ENCODE results near the gene PAPOLA. TPM values are rescaled to one million over a fixed set of nuclear protein-coding genes. Genes with fewer than 3 reads are reported as not detected.
"Not testable (repeated sequence)": the region's sequence is repeated elsewhere in the genome, so short reads cannot be mapped to it uniquely, and the experiment has no call there.

Gene PAPOLA
- polyA plus RNA-seq, 1 donor from 2014 or later, result 95.1 TPM

DNA sequence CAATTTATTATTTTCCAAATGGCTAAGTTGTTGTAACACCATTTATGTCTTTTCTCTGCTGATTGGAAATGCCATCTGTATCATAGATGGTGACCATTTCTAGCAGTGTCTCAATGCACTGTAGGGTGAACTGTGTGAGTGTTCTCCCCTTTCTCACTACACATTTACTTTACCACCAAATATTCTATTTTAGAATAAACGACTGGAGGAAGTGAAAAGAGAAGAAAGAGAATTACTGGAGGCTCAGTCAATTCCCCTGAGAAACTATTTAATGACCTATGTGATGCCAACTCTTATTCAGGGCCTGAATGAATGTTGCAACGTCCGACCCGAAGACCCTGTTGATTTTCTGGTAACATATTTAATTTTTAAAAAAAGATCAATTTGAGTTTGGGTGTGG, 15.5 kb upstream of the PAPOLA start:
- H3K27ac Mint-ChIP-seq, result no peak overlapping the region
- H3K4me3 Mint-ChIP-seq, result peak overlapping the region in 3 of 4 donors; percentile 21 to 71 (median 54)
- peaks cover 0 to 2% (median 0%) of the 10 kb centered on the region in 3 donors for H3K9me3 Mint-ChIP-seq
- peaks cover 4% of the 10 kb centered on the region for H3K36me3 Mint-ChIP-seq
- peaks cover 2% of the 10 kb centered on the region for H3K27me3 Mint-ChIP-seq
- peaks cover 12 to 16% (median 15%) of the 10 kb centered on the region in 3 donors for H3K4me1 Mint-ChIP-seq

GRCh38 chr14:96489327-96489726, 12.9 kb upstream of the PAPOLA start:
- Mint-ChIP-seq H3K27me3 (peaks cover 3% of the 10 kb centered on the region), H3K4me3 (no peak overlapping the region), H3K27ac (no peak overlapping the region), H3K36me3 (peaks cover 2% of the 10 kb centered on the region), H3K4me1 (peaks cover 28 to 39% (median 33%) of the 10 kb centered on the region in 3 donors), H3K9me3 (no peaks in the 10 kb centered on the region)

DNA sequence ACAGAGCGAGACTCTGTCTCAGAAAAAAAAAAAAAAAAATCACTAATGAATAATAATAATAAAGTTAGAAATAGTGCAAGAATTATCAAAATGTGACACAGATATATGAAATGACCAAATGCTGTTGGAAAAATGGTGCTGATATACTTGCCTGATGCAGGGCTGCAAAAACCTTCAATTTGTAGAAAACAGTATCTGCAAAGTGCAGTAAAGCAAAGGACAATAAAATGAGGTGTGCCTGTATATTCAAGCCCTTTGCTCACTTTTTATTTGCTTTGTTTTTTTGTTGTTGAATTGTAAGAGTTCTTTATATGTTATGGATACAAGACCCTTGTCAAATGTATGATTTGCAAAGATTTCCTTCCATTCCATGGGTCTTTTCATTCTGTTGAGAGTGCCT, 9.0 kb upstream of the PAPOLA start:
- H3K27ac Mint-ChIP-seq, result peak overlapping the region; percentile 65 to 92 (median 79)

DNA sequence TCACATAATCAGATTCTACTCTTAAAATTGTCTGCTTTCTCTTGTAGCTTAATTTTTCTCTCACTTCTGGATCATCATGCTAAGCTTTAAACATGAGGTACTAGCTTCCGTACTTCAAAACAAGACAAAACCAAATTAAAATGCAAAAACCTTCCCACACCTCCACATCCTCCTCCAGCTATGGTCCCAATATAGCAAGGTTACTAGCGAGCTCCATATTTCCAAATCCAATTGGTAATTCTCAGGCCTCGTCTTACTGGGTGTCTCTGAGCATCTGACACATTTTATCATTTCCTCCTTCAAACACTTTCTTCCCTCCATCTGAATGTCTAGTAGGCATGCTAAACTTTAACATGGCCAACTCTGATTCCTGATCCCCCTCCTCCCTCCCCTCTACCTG, 7.9 kb upstream of the PAPOLA start:
- Mint-ChIP-seq H3K9me3 (peaks cover 0 to 2% (median 0%) of the 10 kb centered on the region in 3 donors), H3K27ac (peak overlapping the region in 2 of 3 donors; percentile 48 to 73), H3K36me3 (peaks cover 2% of the 10 kb centered on the region), H3K4me1 (peaks cover 49 to 59% (median 50%) of the 10 kb centered on the region in 3 donors), H3K27me3 (peaks cover 6% of the 10 kb centered on the region), H3K4me3 (peak overlapping the region; percentile 19 to 87 (median 47))

More for the DNA sequence above, 9.0 kb upstream of the PAPOLA start:
- H3K27me3 Mint-ChIP-seq, result peaks cover 6% of the 10 kb centered on the region
- peaks cover 0 to 2% (median 0%) of the 10 kb centered on the region in 3 donors for H3K9me3 Mint-ChIP-seq
- peaks cover 2% of the 10 kb centered on the region for H3K36me3 Mint-ChIP-seq
- H3K4me3 Mint-ChIP-seq, result peak overlapping the region; percentile 59 to 90 (median 75)
- H3K4me1 Mint-ChIP-seq, result peaks cover 46 to 55% (median 47%) of the 10 kb centered on the region in 3 donors

GRCh38 chr14:96497087-96497486, 5.1 kb upstream of the PAPOLA start:
- Mint-ChIP-seq H3K27me3 (peaks cover 6% of the 10 kb centered on the region), H3K36me3 (no peaks in the 10 kb centered on the region), H3K4me3 (peak overlapping the region; percentile 30 to 77 (median 61)), H3K27ac (peak overlapping the region; percentile 11 to 88 (median 21)), H3K4me1 (peaks cover 48 to 55% (median 48%) of the 10 kb centered on the region in 3 donors), H3K9me3 (peaks cover 0 to 2% (median 0%) of the 10 kb centered on the region in 3 donors)

DNA sequence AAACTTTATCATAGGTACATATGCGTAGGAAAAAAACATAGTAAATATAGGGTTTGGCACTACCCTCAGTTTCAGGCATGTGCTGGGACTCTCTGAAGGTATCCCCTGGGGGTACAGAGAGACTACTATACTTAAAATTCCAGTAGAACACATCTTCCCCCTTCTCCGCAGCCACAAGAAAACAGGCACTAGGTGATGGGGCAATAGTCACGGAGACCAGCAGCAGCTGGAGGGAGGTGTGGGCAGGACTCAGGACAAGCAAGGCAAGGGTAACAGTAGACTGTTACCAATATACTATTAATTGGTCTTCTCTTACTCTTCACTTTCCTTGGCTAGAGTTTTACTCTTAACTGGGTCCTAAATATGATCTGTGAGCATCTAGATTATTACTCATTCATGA, 4.6 kb upstream of the PAPOLA start:
- peak overlapping the region; percentile 21 to 53 (median 44) for H3K27ac Mint-ChIP-seq
- H3K27me3 Mint-ChIP-seq, result peaks cover 6% of the 10 kb centered on the region
- no peaks in the 10 kb centered on the region for H3K36me3 Mint-ChIP-seq
- H3K4me3 Mint-ChIP-seq, result peak overlapping the region; percentile 30 to 77 (median 61)
- H3K4me1 Mint-ChIP-seq, result peaks cover 43 to 54% (median 44%) of the 10 kb centered on the region in 3 donors
- H3K9me3 Mint-ChIP-seq, result peaks cover 0 to 2% (median 0%) of the 10 kb centered on the region in 3 donors

DNA sequence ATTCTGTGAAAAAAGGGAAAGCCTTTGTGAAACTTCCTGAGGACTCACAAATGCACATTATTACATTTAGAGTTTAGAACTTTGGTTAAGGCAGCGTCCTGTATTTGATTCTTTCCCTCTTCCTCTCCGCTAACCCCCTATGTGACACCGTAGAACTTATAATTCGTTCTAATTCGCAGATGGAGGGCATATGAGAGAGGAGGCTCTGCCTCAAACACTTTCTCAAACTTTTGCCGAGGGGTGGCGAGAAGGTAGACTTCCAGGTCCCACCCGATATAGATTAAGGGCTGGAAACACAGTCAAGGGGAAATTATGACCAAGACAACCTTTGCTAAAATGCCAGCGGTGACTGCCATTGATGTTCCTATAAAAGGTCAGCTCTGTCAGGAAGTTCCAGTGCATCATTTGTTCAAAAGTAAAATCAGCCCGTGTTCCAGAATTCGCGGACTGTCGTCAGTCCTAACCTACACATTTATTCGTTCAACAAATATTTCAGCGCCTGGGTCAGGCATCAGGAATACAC, 904 bp upstream of the PAPOLA start:
- Mint-ChIP-seq H3K27ac (peak overlapping the region; percentile 85 to 99 (median 99)), H3K27me3 (no peaks in the 10 kb centered on the region), H3K9me3 (no peaks in the 10 kb centered on the region), H3K4me3 (peak overlapping the region; percentile 90 to 98 (median 98)), H3K36me3 (peaks cover 3% of the 10 kb centered on the region), H3K4me1 (peaks cover 45 to 56% (median 51%) of the 10 kb centered on the region in 3 donors)

DNA sequence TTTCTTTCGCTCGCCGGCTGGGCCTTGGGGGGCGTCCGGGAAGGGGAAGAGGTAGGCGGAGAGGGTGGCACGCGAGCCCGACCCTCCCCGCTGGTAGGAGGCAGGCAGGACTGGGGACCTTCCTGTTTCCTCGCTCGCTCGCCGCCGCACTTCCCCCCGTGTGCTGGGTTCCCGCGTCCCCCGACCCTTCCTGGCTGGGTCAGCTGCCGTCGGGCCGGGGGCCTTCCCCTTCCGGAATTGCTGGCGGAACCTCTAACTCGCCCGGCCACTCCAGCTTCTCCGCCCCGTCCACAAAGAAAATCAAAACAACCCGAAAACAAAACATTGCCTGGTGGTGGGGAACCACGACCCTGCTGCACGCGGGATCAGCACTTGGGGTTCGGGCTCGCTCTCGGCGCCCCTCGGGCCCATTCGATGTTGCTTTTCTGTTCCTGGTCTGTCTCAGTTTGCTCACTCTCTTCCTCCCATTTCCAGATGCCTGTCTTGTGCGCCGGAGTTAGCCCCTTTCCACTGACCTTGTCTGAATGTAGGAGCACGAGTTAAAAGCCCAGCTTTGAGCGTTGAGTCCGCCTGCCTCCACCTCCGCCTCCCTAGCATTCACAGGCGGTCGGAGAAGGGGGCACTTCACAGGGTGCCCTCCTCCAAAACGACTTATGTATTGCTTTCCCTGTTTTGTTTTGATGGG, 581 bp downstream of the PAPOLA start:
- Mint-ChIP-seq H3K4me1 (peaks cover 39 to 51% (median 47%) of the 10 kb centered on the region in 3 donors), H3K9me3 (no peaks in the 10 kb centered on the region), H3K36me3 (peaks cover 3% of the 10 kb centered on the region), H3K27me3 (no peaks in the 10 kb centered on the region), H3K27ac (peak overlapping the region; percentile 85 to 99 (median 99)), H3K4me3 (peak overlapping the region; percentile 90 to 98 (median 98))

- Mint-ChIP-seq H3K27ac (peak overlapping the region; percentile 85 to 99 (median 99)), H3K4me1 (peaks cover 39 to 51% (median 49%) of the 10 kb centered on the region in 3 donors), H3K36me3 (peaks cover 3% of the 10 kb centered on the region)
These were observed 1.1 kb downstream of the PAPOLA start for GRCh38 chr14:96503306-96503679.

DNA sequence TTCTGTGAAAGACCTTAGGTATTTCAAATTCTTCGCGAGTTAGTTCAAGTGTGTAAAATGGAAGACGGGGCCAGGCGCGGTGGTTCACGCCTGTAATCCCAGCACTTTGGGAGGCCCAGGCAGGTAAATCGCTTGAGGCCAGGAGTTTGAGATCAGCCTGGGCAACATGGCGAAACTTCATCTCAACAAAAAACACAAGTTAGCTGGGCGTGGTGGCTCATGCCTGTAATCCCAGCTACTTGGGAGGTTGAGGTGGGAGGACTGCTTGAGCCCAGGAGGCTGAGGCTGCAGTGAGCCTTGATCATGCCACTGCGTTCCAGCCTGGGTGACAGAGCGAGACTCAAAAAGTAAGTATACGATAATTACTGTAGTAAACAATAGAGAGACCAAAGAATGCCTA, 2.2 kb downstream of the PAPOLA start:
- H3K9me3 Mint-ChIP-seq, H3K36me3 Mint-ChIP-seq, H3K27me3 Mint-ChIP-seq: not testable (repeated sequence)
- H3K27ac Mint-ChIP-seq, result peak overlapping the region; percentile 59 to 99 (median 85)
- H3K4me1 Mint-ChIP-seq, result peaks cover 43 to 57% (median 55%) of the 10 kb centered on the region in 3 donors
- peak overlapping the region; percentile 90 to 98 (median 98) for H3K4me3 Mint-ChIP-seq

More at GRCh38 chr14:96503306-96503679, 1.1 kb downstream of the PAPOLA start:
- H3K27me3 Mint-ChIP-seq, result no peaks in the 10 kb centered on the region
- H3K9me3 Mint-ChIP-seq, result no peaks in the 10 kb centered on the region
- H3K4me3 Mint-ChIP-seq, result peak overlapping the region; percentile 90 to 98 (median 98)

GRCh38 chr14:96507723-96508122, 5.5 kb downstream of the PAPOLA start:
- peaks cover 5% of the 10 kb centered on the region for H3K36me3 Mint-ChIP-seq
- no peaks in the 10 kb centered on the region for H3K27me3 Mint-ChIP-seq
- no peaks in the 10 kb centered on the region for H3K9me3 Mint-ChIP-seq
- H3K4me3 Mint-ChIP-seq, result peak overlapping the region in 3 of 4 donors; percentile 3 to 70 (median 58)
- peaks cover 64 to 77% (median 77%) of the 10 kb centered on the region in 3 donors for H3K4me1 Mint-ChIP-seq
- H3K27ac Mint-ChIP-seq, result peak overlapping the region in 1 of 3 donors; percentile 53

- H3K27ac Mint-ChIP-seq, result peak overlapping the region in 2 of 3 donors; percentile 53 to 67
- peak overlapping the region in 3 of 4 donors; percentile 34 to 73 (median 58) for H3K4me3 Mint-ChIP-seq
- H3K9me3 Mint-ChIP-seq, result no peaks in the 10 kb centered on the region
- H3K27me3 Mint-ChIP-seq, result no peaks in the 10 kb centered on the region
- peaks cover 5% of the 10 kb centered on the region for H3K36me3 Mint-ChIP-seq
- peaks cover 62 to 80% (median 75%) of the 10 kb centered on the region in 3 donors for H3K4me1 Mint-ChIP-seq
These were observed 6.7 kb downstream of the PAPOLA start for GRCh38 chr14:96508900-96509299.

GRCh38 chr14:96509457-96510090, 7.4 kb downstream of the PAPOLA start:
- Mint-ChIP-seq H3K4me1 (peaks cover 66 to 80% (median 76%) of the 10 kb centered on the region in 3 donors), H3K4me3 (peak overlapping the region in 3 of 4 donors; percentile 10 to 79 (median 66)), H3K27ac (no peak overlapping the region), H3K9me3 (no peaks in the 10 kb centered on the region), H3K36me3 (peaks cover 5% of the 10 kb centered on the region), H3K27me3 (no peaks in the 10 kb centered on the region)

DNA sequence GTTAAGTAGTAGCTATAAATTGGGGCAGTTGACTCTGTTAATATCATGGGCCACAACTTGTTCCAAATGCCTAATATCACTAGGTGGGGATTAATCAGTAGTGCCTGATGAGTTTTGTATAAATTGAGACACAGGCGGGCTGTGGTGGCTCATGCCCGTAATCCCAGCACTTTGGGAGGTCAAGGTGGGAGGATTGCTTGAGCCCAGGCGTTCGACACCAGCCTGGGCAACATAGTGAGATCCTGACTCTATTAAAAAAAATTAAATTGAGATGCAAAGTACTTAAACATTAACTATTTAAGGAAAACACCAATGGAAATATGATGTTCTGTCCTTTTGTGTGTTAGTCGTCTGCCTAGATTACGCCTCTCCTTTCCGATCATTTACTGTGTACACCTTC, 9.0 kb downstream of the PAPOLA start:
- peak overlapping the region in 1 of 3 donors; percentile 41 for H3K27ac Mint-ChIP-seq
- peaks cover 62 to 80% (median 78%) of the 10 kb centered on the region in 3 donors for H3K4me1 Mint-ChIP-seq
- no peaks in the 10 kb centered on the region for H3K9me3 Mint-ChIP-seq
- peaks cover 2% of the 10 kb centered on the region for H3K36me3 Mint-ChIP-seq
- H3K4me3 Mint-ChIP-seq, result peak overlapping the region in 2 of 4 donors; percentile 40 to 49
- no peaks in the 10 kb centered on the region for H3K27me3 Mint-ChIP-seq

GRCh38 chr14:96511667-96512066, 9.5 kb downstream of the PAPOLA start:
- no peaks in the 10 kb centered on the region for H3K27me3 Mint-ChIP-seq
- H3K36me3 Mint-ChIP-seq, result peaks cover 2% of the 10 kb centered on the region
- peaks cover 62 to 79% (median 76%) of the 10 kb centered on the region in 3 donors for H3K4me1 Mint-ChIP-seq
- H3K4me3 Mint-ChIP-seq, result peak overlapping the region in 1 of 4 donors; percentile 28
- H3K9me3 Mint-ChIP-seq, result no peaks in the 10 kb centered on the region
- H3K27ac Mint-ChIP-seq, result no peak overlapping the region

Data from IgD-negative memory B cell (primary cell).